8988T (cell line): Measurements from ENCODE around the gene MMP20.

ENCODE experiments used
- DNase-seq: peaks from one replicate; pipeline ENCODE4 v3.0.0; 2011

The MMP20 gene

DNA sequence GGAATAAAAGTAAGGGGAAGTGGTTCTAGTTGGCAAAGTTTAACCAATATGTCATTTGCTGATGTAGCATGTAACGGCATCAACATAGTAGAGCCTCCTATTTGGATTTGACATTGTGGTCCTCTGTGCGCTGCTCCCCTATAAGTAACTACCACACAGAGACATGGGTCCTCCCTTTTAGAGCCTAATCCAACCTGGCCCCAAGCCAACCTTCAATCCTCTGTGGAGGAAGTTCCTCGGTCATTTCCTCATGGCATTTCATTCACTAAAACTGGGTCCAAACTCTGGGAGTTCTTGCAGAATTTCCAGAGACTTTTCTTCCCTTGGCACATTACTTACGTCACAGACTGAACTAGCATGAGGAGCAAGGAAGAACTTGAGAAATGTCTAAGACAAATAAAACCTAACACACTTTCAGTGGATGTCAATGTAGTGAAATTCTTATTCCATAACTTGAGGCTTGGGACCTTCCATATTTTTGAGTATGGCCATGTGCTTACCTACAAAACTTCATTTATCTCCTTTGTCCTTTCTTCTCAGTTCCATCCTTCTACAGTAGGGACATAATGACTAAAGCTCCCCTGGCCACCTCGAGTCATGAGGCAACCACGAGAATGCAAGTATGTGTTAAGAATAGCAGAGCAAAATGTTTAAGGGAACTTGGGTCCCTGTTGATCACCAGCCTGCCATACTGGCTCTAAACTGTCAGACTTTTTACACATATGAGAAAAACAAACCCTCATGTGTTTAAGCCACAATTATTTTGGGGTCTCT lies 34.7 kb downstream of the MMP20 start:
- no peak for DNase-seq

DNA sequence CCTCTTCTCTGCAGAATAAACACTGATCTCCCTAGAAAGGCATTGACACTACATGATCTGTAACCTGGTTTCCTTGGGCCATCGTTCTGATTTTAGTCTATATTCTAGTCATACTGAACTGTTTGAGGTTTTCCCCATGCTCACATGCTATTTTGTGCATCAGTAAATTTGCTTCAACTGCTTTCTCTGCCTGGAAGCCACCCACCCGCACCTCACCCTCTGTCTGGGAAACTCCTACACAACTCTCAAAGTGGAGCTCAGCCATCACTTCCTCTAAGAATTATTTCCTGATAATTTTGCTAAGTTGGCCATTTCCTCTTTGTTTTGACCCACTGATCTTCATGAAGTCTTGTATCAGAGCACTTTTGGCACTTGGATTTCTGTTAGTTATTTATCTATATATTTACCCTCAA lies 36.1 kb downstream of the MMP20 start:
- DNase-seq: no peak

DNA sequence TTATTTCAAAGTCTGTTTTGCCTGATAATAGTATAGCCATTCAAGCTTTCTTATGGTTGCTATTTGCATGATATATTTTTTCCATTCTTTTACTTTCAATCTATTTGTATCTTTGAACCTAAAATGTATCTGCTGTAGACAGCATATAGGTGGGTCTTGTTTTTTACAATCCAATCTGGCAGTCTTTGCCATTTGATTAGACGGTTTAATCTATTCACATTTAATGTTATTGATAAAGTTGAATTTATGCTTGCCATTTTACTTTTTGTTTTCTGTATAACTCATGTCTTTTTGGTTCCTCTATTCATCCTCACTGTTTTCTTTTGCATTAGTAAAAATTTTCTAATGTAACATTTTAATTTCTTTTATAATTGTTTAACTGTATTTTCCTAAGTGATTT lies 37.4 kb downstream of the MMP20 start:
- DNase-seq: no peak

- no peak for DNase-seq
Observed at GRCh38 chr11:102583141-102583873, 41.8 kb downstream of the MMP20 start.

DNA sequence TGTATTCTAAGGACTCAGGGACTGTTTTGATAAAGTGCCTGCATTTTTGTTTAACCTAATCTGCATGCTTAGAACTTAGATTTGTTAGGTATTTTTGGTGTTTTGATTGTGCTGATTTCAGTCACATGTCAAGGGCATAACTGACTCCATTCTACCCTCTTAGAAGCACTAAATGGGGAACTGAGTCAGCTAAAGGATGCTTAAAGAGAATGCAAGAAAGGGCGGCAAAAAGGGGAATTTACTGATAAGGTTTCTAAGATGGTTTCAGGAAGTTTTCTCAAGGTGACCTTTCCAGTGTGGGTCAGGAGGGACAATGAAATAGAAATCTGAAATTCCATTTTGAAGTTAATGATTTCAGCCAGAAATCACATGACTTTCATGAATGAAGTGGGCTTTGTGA lies 43.0 kb downstream of the MMP20 start:
- no peak for DNase-seq

DNA sequence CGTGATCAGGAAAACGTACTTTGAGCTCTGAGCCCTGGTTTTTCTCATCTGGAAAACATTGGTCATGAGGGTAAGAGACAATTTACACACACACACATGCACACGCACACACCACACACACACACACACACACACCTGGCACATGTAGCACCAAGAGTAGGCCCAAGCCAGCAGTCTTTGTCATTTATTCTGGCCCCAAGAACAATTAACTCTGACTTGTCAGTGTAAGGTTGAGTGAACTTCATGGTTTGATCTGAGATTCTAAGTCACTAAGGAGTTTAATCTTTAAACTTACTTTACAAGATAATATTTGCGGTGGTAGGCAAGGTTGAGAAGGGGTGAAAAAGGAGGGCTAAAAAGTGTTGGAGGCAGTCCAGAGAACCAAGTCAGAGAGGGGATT lies 44.1 kb downstream of the MMP20 start:
- DNase-seq: no peak

DNA sequence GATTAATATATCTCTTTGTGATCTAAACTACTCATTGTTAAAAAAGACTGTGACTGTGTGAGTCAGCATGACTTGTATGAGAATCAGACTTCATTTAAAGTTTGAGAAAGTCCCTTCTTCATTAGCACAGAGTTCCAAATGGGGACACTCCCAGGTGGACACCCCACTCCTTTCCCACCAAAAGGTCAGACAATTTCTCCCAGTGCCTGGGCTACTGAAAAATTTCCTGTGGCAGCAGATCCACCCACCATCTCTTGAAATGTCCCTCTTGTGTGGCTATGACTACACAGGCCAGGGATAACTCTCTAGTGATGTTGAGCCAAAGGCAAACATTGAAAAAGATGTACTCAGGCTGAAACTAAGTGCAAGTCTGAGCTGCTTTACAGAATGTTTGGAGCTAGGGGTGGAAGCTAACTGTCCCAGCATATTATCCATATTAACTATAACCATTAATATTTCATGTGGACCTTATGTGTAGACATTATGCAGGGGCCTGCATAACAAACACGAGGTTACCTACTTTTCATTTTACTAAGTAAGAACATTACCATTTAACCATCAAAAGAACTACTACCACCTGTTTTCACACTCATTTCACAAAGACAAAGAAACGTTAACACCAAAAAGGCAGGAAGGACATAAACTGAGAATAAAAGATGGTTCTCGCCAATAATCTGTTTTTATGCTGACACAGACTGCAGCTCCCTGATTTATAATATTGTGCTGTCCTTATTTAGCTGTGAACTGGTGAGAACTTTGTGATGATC lies 44.8 kb downstream of the MMP20 start:
- no peak for DNase-seq

GRCh38 chr11:102577723-102578122 lies 47.4 kb downstream of the MMP20 start:
- no peak for DNase-seq

GRCh38 chr11:102577182-102577581 lies 48.0 kb downstream of the MMP20 start:
- no peak for DNase-seq

- no peak for DNase-seq
Observed at GRCh38 chr11:102576350-102576749, 48.8 kb downstream of the MMP20 start.

- no peak for DNase-seq
Observed at GRCh38 chr11:102575012-102575411, 50.1 kb downstream of the MMP20 start.

DNA sequence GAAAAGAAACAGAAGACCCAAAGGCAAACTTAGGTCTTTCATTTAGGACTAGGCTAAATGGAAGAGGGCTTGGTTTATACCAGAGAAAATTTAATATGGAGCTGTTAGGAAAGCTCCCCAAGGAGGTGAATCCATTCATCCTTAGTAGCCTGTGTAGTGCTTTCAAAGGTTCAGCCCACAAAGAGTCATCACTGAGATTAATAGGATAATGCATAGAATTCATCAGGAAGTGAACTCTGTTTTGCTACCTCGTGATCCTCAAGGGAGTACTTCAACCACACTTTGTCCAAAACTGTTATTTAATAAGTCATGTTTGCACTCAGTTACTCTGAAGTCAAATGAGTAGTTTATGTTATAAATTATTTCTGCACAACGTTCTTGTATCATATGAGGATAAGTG lies 51.3 kb downstream of the MMP20 start:
- DNase-seq: no peak

DNA sequence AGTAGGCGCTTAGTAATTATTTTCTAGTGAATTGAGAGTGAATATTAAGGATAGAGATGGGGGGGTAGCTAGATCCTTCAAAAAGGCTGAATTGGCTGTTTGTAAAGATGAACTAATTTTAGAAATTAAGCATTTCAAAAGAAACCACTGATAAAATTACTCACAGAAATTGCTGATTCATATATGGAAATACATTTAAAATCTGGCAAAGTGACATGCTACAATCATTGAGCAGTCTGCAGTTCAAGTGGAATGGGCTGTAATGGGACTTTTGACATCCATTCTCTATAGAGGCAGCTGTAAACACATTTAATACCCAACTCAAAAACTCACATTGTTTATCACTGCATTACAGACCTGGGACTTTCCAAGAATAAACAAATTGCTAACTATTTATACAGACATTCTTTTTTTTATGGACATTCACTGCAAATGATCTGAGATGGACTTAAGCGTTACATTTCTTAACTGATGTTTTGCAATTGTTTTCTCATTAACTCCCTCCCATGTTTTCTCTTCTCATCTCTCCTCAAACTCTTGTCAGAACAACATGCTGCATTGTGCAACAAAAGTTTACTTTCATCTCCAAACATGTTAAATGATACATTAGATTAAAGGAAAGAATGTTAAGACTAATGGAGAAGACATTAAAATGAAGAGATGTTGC lies 52.4 kb downstream of the MMP20 start:
- no peak for DNase-seq

- DNase-seq: no peak
Observed at GRCh38 chr11:102568851-102569250, 56.3 kb downstream of the MMP20 start.

DNA sequence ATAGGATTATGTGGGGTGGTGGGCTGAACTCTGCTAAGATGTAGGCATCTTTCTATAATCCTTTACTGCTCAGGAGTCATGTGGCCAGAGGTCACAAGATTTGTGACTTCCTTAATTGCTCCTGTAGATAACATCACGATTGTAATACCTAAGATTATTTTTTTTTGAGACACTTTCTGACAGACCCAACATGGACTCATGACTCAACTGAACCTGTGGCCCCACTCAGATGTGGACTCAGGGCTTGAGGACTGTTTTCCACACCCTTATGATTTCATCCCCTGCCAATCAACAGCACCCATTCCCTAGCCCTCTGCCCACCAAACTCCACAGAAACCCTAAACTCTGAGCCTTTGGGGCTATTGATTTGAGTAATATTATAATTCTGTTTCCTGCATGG lies 59.0 kb downstream of the MMP20 start:
- DNase-seq: no peak

- peak; percentile 42 for DNase-seq
Observed at GRCh38 chr11:102564110-102564509, 61.0 kb downstream of the MMP20 start.

DNA sequence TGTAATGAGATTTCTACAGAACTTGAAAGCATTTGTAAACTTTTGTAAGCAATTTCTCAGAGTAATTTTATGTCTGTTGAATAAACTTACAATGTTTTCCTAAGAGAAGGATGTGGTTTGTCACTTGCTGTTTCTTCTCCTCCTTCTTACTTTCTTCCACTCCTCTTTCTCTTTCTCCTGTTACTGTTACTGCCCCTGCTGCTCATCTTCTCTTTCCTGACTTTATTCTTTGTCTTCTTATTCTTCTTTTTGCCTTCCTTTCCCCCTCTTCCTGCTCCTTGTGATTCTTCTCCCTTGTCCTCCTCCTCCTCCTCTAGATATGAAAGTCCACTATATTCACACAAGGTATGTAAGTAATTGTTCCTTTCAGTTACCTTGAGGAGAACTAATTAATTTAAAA lies 63.5 kb downstream of the MMP20 start:
- no peak for DNase-seq

DNA sequence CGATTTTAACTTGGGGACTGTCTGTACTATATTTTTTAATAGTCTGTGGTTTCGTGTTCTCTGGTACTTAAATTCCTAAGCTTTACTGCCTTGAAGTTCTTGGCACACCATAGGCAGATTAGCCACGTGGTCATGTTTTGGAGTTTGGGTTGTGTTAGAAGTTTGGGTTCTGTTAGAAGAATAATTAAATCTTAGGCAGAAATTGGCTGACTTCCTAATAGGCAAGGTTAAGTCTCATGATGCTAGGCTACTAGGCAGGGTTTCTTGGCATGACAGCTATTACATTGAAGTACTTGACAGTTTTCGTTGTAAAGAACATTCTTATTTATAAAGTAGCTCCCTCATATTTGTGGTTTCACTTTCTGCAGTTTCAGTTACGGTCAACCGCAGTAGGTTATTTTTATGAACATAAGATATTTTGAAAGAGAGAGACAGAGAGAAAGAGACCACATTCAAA lies 64.5 kb downstream of the MMP20 start:
- no peak for DNase-seq

- no peak for DNase-seq
Observed at GRCh38 chr11:102559839-102560238, 65.3 kb downstream of the MMP20 start.

GRCh38 chr11:102555091-102555490 lies 70.0 kb downstream of the MMP20 start:
- DNase-seq: no peak

- no peak for DNase-seq
Observed at GRCh38 chr11:102553835-102554282, 71.3 kb downstream of the MMP20 start.

- DNase-seq: no peak
Observed at GRCh38 chr11:102552447-102553194, 72.5 kb downstream of the MMP20 start.
